ENCODE results near the gene ARSD. TPM values are rescaled to one million over a fixed set of nuclear protein-coding genes. Genes with fewer than 3 reads are reported as not detected.

ARSD gene
- polyA plus RNA-seq, 1 donor (not counting 4 experiments of a cell fraction or from before 2014, with no cell fraction given) = 7.9 TPM

- Histone ChIP-seq H3K27me3 (ENCODE audit: control insufficient read depth, extremely low read depth, insufficient read depth, low read length) (no peaks in the 10 kb centered on the region), H3K9me3 (ENCODE audit: control insufficient read depth, low read depth, low read length) (no peaks in the 10 kb centered on the region), H3K9ac (ENCODE audit: control insufficient read depth, extremely low read depth, insufficient read depth, low read length) (no peak overlapping the region), H3K4me1 (ENCODE audit: control insufficient read depth, extremely low read depth, insufficient read depth, low read length) (no peaks in the 10 kb centered on the region), H4K20me1 (ENCODE audit: control insufficient read depth, extremely low read depth, insufficient read depth, low read length) (no peaks in the 10 kb centered on the region), H3K4me3 (ENCODE audit: control insufficient read depth in 2 of 3, extremely low read depth in 1 of 3, insufficient read depth in 2 of 3, low read depth in 1 of 3, low read length in 3 of 3) (no peak overlapping the region), H3K27ac (ENCODE audit: control insufficient read depth, insufficient read depth, low read length) (no peak overlapping the region), H3K9me1 (ENCODE audit: control insufficient read depth, extremely low read depth, insufficient read depth, low read length) (no peaks in the 10 kb centered on the region), H3K36me3 (ENCODE audit: control insufficient read depth in 2 of 2, extremely low read depth in 1 of 2, insufficient read depth in 2 of 2, low read length in 2 of 2) (no peaks in the 10 kb centered on the region), H2AFZ (ENCODE audit: control insufficient read depth, low read length) (no peak overlapping the region), H3K79me2 (ENCODE audit: control insufficient read depth, insufficient read depth, low read length) (no peaks in the 10 kb centered on the region), H3K4me2 (ENCODE audit: control insufficient read depth, extremely low read depth, insufficient read depth, low read depth, low read length) (no peak overlapping the region)
- DNase-seq (ENCODE audit: low read depth, low spot score) (no peak), FAIRE-seq (no peak)
- TF ChIP-seq CTCF (optimal IDR thresholded peaks at IDR 0.05 in 1 of 3, IDR thresholded peaks at IDR 0.05 in 1 of 3, conservative IDR thresholded peaks at IDR 0.05 in 1 of 3; ENCODE audit: extremely low read depth in 1 of 3, insufficient read depth in 2 of 3, low read length in 3 of 3) (no peak), EZH2 (IDR thresholded peaks at IDR 0.05; ENCODE audit: low read length) (no peak)
- dilution Hi-C loops (cut with MboI; ENCODE audit: extremely low pct_ligation_motif_present, low sequenced_read_pairs) = loop anchor here (25.0 kb wide), 1 partner anchor 165 kb away; the partner anchor contains the start of gene ARSF
Measured at GRCh38 chrX:2872671-2873277, 56.4 kb downstream of the ARSD start.

- Histone ChIP-seq H3K27ac (ENCODE audit: control insufficient read depth, insufficient read depth, low read length) (no peak overlapping the region), H3K36me3 (ENCODE audit: control insufficient read depth in 2 of 2, extremely low read depth in 1 of 2, insufficient read depth in 2 of 2, low read length in 2 of 2) (no peaks in the 10 kb centered on the region), H3K9ac (ENCODE audit: control insufficient read depth, extremely low read depth, insufficient read depth, low read length) (no peak overlapping the region), H3K4me1 (ENCODE audit: control insufficient read depth, extremely low read depth, insufficient read depth, low read length) (no peaks in the 10 kb centered on the region), H3K9me1 (ENCODE audit: control insufficient read depth, extremely low read depth, insufficient read depth, low read length) (no peaks in the 10 kb centered on the region), H3K9me3 (ENCODE audit: control insufficient read depth, low read depth, low read length) (no peaks in the 10 kb centered on the region), H2AFZ (ENCODE audit: control insufficient read depth, low read length) (no peak overlapping the region), H4K20me1 (ENCODE audit: control insufficient read depth, extremely low read depth, insufficient read depth, low read length) (no peaks in the 10 kb centered on the region), H3K79me2 (ENCODE audit: control insufficient read depth, insufficient read depth, low read length) (no peaks in the 10 kb centered on the region), H3K4me3 (ENCODE audit: control insufficient read depth in 2 of 3, extremely low read depth in 1 of 3, insufficient read depth in 2 of 3, low read depth in 1 of 3, low read length in 3 of 3) (no peak overlapping the region), H3K4me2 (ENCODE audit: control insufficient read depth, extremely low read depth, insufficient read depth, low read depth, low read length) (no peak overlapping the region), H3K27me3 (ENCODE audit: control insufficient read depth, extremely low read depth, insufficient read depth, low read length) (no peaks in the 10 kb centered on the region)
- no peak for TF ChIP-seq CTCF (optimal IDR thresholded peaks at IDR 0.05 in 1 of 3, IDR thresholded peaks at IDR 0.05 in 1 of 3, conservative IDR thresholded peaks at IDR 0.05 in 1 of 3; ENCODE audit: extremely low read depth in 1 of 3, insufficient read depth in 2 of 3, low read length in 3 of 3)
- no peak for TF ChIP-seq EZH2 (IDR thresholded peaks at IDR 0.05; ENCODE audit: low read length)
- dilution Hi-C loops (cut with MboI; ENCODE audit: extremely low pct_ligation_motif_present, low sequenced_read_pairs) = loop anchor here (25.0 kb wide), 1 partner anchor 165 kb away; the partner anchor contains the start of gene ARSF
- FAIRE-seq (no peak), DNase-seq (ENCODE audit: low read depth, low spot score) (no peak)
Measured at GRCh38 chrX:2871831-2872230, 57.3 kb downstream of the ARSD start.
